ENCODE measurements around the gene DOC2A.

GRCh38 chr16:29963021-29963743, 47.6 kb downstream of the DOC2A start:
- TF ChIP-seq CTCF (IDR thresholded peaks at IDR 0.05) (no peak), POLR2AphosphoS5 (IDR thresholded peaks at IDR 0.05) (no peak), EP300 (IDR thresholded peaks at IDR 0.05) (no peak)
